HCEC 1CT (cell line): Measurements from ENCODE around the gene SNORC.

ENCODE experiments used
- DNase-seq: peaks from one replicate; pipeline ENCODE4 v3.0.0-alpha.2; 2017

The SNORC gene

GRCh38 chr2:232883116-232883721 is 13.2 kb downstream of the SNORC start:
- no peak for DNase-seq

- no peak for DNase-seq
These were observed 13.9 kb downstream of the SNORC start for GRCh38 chr2:232884001-232884421.

- no peak for DNase-seq
These were observed 14.6 kb downstream of the SNORC start for GRCh38 chr2:232884549-232885263.

GRCh38 chr2:232885264-232885961 is 15.3 kb downstream of the SNORC start:
- DNase-seq: no peak

GRCh38 chr2:232886176-232886575 is 16.1 kb downstream of the SNORC start:
- no peak for DNase-seq

- no peak for DNase-seq
These were observed 16.6 kb downstream of the SNORC start for GRCh38 chr2:232886632-232887031.

GRCh38 chr2:232887171-232887850 is 17.2 kb downstream of the SNORC start:
- no peak for DNase-seq

- no peak for DNase-seq
These were observed 18.2 kb downstream of the SNORC start for GRCh38 chr2:232888099-232888836.

- no peak for DNase-seq
These were observed 18.9 kb downstream of the SNORC start for GRCh38 chr2:232888839-232889529.

- DNase-seq: no peak
These were observed 19.9 kb downstream of the SNORC start for GRCh38 chr2:232889876-232890401.

GRCh38 chr2:232890536-232890895 is 20.5 kb downstream of the SNORC start:
- DNase-seq: no peak

- DNase-seq: no peak
These were observed 21.0 kb downstream of the SNORC start for GRCh38 chr2:232890896-232891601.

- DNase-seq: no peak
These were observed 21.6 kb downstream of the SNORC start for GRCh38 chr2:232891621-232892071.

- no peak for DNase-seq
These were observed 22.2 kb downstream of the SNORC start for GRCh38 chr2:232892221-232892620.

GRCh38 chr2:232892843-232893242 is 22.8 kb downstream of the SNORC start:
- DNase-seq: no peak

GRCh38 chr2:232893834-232894233 is 23.8 kb downstream of the SNORC start:
- no peak for DNase-seq

GRCh38 chr2:232894251-232894650 is 24.2 kb downstream of the SNORC start:
- no peak for DNase-seq

GRCh38 chr2:232894746-232895145 is 24.7 kb downstream of the SNORC start:
- no peak for DNase-seq

- no peak for DNase-seq
These were observed 26.0 kb downstream of the SNORC start for GRCh38 chr2:232896111-232896510.

GRCh38 chr2:232896720-232897597 is 26.9 kb downstream of the SNORC start:
- DNase-seq: no peak
